Measurements from ENCODE around the gene CMSS1.

CMSS1 gene

DNA sequence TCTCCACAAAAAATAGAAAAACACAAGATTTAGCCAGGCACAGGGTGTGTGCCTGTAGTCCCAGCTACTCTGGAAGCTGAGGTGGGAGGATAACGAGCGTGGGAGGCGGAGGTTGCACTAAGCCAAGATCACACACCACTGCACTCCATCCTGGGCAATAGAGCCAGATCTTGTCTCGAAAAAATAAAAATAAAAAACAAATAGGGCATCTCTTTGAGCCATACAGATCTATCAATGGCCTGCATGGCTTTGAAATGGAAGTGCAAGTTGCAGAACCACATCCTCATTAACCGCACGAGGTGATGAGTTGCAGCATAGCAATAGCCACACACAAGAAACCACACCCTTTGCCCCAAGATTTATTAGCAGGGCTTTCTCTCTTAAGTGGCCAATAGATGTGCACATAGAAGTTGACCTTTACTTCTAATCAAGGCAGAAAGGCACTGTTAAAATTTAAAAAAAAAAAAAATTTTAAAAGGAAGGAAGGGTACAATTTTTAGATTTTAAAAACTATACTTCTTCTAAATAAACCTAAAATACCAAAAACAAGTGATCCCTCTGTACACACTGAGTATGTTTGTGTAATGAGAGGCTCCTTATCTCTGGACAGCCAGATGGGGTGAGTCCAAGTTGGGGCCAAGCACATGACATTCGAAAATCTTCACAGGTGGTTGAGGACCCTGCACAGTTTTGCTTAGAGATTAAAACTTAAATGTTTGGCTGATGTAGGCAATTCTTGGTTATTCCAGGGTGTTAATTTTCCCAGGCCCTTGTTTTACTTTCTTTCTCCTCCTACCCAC is 243.2 kb downstream of the CMSS1 start:
- TF ChIP-seq, protein P1, sequence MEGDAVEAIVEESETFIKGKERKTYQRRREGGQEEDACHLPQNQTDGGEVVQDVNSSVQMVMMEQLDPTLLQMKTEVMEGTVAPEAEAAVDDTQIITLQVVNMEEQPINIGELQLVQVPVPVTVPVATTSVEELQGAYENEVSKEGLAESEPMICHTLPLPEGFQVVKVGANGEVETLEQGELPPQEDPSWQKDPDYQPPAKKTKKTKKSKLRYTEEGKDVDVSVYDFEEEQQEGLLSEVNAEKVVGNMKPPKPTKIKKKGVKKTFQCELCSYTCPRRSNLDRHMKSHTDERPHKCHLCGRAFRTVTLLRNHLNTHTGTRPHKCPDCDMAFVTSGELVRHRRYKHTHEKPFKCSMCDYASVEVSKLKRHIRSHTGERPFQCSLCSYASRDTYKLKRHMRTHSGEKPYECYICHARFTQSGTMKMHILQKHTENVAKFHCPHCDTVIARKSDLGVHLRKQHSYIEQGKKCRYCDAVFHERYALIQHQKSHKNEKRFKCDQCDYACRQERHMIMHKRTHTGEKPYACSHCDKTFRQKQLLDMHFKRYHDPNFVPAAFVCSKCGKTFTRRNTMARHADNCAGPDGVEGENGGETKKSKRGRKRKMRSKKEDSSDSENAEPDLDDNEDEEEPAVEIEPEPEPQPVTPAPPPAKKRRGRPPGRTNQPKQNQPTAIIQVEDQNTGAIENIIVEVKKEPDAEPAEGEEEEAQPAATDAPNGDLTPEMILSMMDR (IDR thresholded peaks at IDR 0.05; ENCODE audit: low read depth, low read length, missing control alignments), result no peak
- no peak overlapping the region for H3K4me3 ChIP-seq (ENCODE audit: low read depth, low read length)
- DNase-seq (ENCODE audit: low read depth), result no peak

DNA sequence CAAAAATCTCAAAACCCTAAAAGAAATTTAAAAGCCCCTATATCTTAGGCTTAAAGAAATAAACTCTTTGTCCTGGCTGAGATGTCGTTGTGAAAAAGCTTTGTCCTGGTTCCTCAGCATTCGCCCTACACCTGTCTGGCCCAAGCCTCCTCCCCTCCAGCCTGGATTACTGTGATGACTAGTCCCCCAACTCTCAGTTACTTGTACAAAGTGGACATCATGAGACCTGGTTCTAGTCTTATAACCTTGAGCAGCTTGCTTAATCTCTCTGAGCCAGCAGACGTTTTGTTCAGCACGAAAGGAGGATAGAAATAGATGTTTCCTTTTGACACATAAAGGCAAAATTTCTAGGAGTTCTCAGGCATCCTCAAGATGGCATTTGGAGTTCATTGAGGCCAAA is 245.0 kb downstream of the CMSS1 start:
- H3K4me3 ChIP-seq (ENCODE audit: low read depth, low read length), result no peak overlapping the region
- DNase-seq (ENCODE audit: low read depth), result no peak
- TF ChIP-seq, protein P1 (IDR thresholded peaks at IDR 0.05; ENCODE audit: low read depth, low read length, missing control alignments), result no peak

DNA sequence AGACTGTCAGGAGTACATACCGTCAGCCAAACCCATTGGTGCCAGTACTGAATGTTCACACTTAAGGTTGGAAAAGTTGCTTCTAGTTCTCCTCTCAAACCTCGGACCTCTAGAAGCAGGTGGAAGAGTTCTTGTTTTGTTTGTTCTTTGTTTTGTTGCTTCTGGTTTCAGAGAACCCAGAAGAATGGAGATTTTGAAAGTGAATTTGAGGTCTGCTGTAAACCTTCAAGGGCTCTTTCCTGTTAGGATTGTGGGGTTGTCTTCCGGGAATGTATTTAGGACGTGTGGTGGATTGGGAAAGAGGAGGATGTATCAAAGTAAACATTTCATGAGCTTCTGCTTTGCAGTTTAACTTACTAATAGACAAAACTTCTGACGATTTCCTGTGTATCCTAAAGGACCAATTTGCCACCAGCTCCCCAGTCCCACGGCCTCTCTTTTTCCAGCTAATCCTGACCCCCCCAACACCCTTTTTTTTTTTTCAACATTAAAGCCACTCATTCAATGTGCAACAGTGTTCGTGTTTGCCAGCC is 246.3 kb downstream of the CMSS1 start:
- H3K4me3 ChIP-seq (ENCODE audit: low read depth, low read length), result no peak overlapping the region
- DNase-seq (ENCODE audit: low read depth), result no peak
- TF ChIP-seq, protein P1 (IDR thresholded peaks at IDR 0.05; ENCODE audit: low read depth, low read length, missing control alignments), result no peak

DNA sequence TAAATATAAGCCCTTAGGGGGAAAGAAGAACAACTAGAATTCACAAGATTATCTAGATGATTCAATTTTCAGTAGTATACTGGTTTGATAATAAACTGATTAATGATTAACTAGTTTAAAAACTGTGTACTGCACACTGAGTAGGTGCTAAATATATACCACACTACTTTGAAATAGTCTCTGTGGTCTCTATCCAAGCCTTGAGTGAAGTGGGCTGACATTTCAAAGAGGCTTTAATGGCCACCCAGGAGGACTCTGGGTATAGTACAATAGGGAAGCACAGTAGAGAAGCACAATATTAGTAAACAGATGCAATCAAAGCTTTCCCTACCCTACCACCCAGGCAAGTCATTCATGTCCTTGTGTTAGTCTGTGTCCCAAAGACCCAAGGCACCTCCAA is 249.9 kb downstream of the CMSS1 start:
- TF ChIP-seq, protein P1 (IDR thresholded peaks at IDR 0.05; ENCODE audit: low read depth, low read length, missing control alignments), result no peak
- no peak overlapping the region for H3K4me3 ChIP-seq (ENCODE audit: low read depth, low read length)
- no peak for DNase-seq (ENCODE audit: low read depth)

DNA sequence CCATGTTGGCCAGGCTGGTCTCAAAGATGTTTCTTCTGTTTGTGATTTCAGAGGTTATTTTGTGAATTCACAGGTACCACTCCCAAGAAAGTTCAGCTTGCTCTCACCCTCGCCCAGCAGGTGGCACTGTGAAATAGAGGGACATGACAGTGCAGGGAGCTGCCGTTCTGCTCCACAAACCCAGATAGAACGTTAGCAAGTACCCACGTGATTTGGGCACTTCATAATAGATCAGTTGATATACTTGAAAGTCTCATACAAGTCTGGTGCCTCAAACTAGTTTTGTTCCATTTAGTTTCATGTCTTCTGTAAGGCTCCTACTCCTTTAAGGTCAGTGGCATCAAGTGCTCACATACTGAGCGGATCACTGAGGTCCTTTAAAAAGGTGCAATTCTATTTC is 251.2 kb downstream of the CMSS1 start:
- TF ChIP-seq, protein P1 (IDR thresholded peaks at IDR 0.05; ENCODE audit: low read depth, low read length, missing control alignments), result peak; percentile 77
- peak; percentile 67 for DNase-seq (ENCODE audit: low read depth)
- no peak overlapping the region for H3K4me3 ChIP-seq (ENCODE audit: low read depth, low read length)

DNA sequence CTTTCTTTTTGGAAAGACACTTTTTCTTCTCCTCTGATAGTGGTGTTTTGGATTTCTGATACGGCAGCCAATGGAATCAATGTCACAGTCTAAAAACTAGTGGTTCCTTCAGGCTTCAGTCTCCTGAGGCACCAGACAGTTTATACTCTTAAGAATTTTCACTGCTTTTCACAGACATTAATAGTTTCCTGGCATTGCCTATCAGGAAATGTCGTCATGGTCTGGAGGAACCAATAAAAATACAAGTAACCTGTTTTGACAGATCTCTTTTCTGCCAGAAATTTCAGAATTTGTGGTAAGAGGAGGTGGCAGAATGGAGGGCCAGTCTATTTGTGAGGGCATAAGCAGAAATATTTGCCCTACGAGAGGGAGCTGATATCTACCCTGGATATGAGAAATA is 251.8 kb downstream of the CMSS1 start:
- no peak for DNase-seq (ENCODE audit: low read depth)
- H3K4me3 ChIP-seq (ENCODE audit: low read depth, low read length), result no peak overlapping the region
- TF ChIP-seq, protein P1 (IDR thresholded peaks at IDR 0.05; ENCODE audit: low read depth, low read length, missing control alignments), result no peak
